ENCODE data around the gene CHST10.
"Not testable (repeated sequence)": the region's sequence is repeated elsewhere in the genome, so short reads cannot be mapped to it uniquely, and the experiment has no call there.

The CHST10 gene

GRCh38 chr2:100397118-100397860 lies 20.2 kb downstream of the CHST10 start:
- H3K4me3 ChIP-seq: no peak overlapping the region
- no peak overlapping the region for H3K27ac ChIP-seq

- Histone ChIP-seq H3K27ac (no peak overlapping the region), H3K4me3 (no peak overlapping the region)
Observed at GRCh38 chr2:100396483-100396882, 21.0 kb downstream of the CHST10 start.

GRCh38 chr2:100395532-100396350 lies 21.7 kb downstream of the CHST10 start:
- Histone ChIP-seq H3K4me3 (no peak overlapping the region), H3K27ac (no peak overlapping the region)

GRCh38 chr2:100394111-100394641 lies 23.3 kb downstream of the CHST10 start:
- H3K27ac ChIP-seq: no peak overlapping the region
- H3K4me3 ChIP-seq: no peak overlapping the region

DNA sequence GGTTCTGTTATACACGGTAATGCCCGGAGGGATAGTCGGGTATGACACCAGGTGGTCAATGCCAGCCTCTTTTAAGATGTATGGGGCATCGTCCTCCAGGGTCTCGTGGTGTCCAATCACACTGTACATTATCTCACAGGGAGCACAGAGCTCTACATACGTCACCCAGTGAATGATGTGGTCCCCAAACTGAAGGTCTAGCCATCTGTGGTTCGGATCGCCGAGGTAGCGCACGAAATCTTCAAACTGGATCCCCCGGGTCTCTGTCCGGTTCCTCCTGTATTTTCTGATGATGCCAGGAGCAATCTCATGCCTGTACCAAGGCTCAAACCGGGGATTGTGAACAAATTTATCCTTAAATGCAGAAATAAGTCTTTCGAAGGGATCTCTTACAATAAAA lies 24.1 kb downstream of the CHST10 start:
- Histone ChIP-seq H3K27ac (no peak overlapping the region), H3K4me3 (no peak overlapping the region)

DNA sequence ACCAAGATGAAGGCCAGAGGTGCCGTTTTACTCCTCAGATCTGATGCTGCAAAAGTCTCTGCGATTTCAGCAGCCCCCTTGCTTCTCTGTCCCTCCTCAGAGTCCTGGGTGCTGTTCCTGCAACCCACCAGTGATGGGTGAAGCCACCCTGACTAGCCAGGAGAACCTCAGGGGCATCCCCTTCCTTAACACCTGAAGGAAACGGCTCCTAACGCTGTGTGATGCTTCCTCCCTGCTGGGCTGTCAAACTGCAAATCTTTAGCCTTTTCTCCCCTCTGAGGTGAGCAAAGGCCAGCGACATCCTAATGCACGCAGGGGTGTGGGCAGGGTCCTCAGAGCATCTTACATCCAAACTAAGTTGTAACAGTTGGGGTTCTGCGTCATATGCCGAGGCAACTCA lies 24.8 kb downstream of the CHST10 start:
- Histone ChIP-seq H3K27ac (no peak overlapping the region), H3K4me3 (no peak overlapping the region)

- Histone ChIP-seq H3K4me3 (no peak overlapping the region), H3K27ac (no peak overlapping the region)
Observed at GRCh38 chr2:100391735-100392515, 25.5 kb downstream of the CHST10 start.

DNA sequence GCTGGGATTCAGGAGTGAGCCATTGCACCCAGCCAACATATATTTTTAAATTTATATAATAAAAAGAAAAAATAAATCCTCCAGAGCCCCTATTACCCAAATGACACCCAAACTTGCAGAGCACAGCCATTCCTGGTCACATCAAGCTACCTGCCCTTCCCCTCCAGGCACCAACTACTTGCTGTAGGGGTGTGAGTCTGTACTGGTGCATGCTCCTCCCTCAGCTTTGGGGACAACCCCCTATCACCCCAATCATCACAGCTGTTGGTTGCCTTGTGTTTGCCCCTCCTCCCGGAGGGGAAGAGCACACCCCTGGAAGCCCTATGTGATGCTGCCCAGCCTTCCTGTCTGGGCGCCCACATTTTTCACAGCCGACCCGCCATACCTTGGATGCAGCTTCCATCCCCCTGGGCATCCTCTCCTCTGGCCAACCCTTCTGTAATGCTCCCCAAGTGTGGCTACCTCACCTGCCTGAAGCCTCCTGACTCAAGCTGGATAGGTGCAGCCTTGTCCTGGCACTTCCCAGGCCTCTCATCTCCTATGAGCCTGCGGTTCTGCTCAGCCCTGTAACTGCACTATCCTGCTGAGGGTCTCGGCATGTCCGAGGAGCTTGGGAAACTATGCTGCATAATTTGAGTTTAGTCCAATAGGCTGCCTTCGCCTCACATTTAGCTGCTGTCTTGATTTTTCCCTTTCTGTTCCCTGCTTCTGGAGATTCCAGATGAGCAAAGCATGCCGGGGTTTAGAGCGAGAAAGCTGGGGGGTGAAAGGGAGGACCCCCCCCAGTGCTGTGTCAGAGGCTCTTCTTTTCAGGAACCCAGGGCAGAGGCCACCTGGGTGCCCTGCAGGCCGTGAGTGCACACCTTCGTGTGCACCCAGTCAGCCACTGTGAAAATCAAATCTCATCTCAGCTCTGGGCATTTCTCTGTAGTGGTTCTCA lies 27.2 kb downstream of the CHST10 start:
- no peak overlapping the region for H3K4me3 ChIP-seq
- H3K27ac ChIP-seq: no peak overlapping the region

DNA sequence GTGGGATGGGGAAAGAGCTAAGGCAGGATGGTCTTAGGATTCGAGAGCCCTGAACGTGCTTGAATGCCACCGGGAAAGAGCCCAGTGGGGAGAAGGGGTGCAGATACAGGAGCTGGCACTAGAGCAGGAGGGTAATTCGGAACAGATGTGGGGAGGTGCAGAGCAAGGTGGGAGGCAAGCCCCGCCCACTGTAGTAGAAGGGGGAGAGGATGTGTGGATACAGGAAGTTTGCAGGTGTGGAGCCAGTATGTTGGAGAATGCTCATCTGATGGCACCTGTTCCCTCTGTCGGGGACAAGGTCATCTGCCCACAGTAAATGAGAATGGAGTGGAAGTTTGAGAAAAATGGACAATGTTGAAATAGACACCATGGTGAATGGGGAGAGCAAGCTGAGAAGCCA lies 28.8 kb downstream of the CHST10 start:
- no peak overlapping the region for H3K27ac ChIP-seq
- no peak overlapping the region for H3K4me3 ChIP-seq

DNA sequence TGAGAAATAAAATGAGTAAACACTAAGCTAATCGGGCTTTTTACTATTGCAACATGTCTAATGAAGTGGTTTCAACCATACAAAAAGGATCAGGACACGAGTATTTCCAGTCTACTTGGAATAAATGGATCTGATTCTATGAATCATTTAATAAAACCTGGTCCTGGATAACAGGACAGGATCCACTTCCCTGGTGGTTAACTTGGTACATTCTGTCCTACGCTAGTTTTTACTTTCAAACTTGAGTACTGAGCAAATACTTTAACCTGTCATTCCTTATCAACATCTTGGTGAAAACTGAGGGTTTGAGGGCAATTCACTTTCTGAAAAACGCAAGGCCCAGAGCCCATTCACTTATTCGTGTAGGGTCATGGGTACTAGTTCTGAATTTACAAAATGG lies 33.5 kb downstream of the CHST10 start:
- no peak overlapping the region for H3K27ac ChIP-seq
- H3K4me3 ChIP-seq: no peak overlapping the region

DNA sequence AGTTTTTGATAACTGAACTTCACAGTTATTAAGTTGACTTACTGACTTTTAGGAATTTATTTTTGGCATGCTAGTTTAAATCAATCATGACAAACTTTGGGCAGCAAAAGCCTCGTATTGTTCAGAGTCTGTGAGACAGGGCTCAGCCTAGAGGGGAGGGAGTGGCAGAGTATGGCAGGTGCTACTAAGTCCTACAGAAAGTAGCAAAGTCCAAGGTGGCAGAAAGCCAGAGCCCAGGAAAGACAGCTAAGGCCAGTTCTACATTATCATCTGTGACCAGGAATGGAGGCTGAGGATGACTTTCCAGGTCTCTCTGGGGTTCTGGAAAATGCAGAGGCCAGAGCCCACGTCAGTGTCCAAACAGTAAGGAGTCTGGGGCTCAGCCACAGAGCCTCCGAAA lies 34.2 kb downstream of the CHST10 start:
- Histone ChIP-seq H3K4me3 (no peak overlapping the region), H3K27ac (no peak overlapping the region)

- no peak overlapping the region for H3K4me3 ChIP-seq
- H3K27ac ChIP-seq: no peak overlapping the region
Observed at GRCh38 chr2:100381240-100381639, 36.2 kb downstream of the CHST10 start.

GRCh38 chr2:100380681-100381080 lies 36.8 kb downstream of the CHST10 start:
- no peak overlapping the region for H3K27ac ChIP-seq
- H3K4me3 ChIP-seq: no peak overlapping the region

DNA sequence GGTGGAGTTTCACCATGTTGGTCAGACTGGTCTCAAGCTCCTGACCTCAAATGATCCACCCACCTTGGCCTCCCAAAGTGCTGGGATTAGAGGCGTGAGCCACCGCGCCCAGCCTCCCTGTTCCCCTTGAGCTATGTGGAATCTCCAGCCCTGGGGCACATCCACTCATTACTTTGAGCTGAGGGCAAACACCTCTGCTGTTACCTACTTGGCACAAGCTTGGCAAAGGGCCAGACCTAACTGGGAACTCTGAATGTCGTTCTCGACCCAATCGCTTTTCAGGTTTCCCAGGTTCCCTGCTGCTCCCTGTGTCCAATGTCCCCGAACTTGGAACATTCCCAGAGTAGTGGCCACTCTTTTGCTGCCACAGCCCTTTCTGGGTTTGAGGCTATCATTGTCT lies 40.6 kb downstream of the CHST10 start:
- no peak overlapping the region for H3K4me3 ChIP-seq
- H3K27ac ChIP-seq: no peak overlapping the region

GRCh38 chr2:100367163-100367562 lies 50.3 kb downstream of the CHST10 start:
- Histone ChIP-seq H3K4me3 (no peak overlapping the region), H3K27ac (no peak overlapping the region)

DNA sequence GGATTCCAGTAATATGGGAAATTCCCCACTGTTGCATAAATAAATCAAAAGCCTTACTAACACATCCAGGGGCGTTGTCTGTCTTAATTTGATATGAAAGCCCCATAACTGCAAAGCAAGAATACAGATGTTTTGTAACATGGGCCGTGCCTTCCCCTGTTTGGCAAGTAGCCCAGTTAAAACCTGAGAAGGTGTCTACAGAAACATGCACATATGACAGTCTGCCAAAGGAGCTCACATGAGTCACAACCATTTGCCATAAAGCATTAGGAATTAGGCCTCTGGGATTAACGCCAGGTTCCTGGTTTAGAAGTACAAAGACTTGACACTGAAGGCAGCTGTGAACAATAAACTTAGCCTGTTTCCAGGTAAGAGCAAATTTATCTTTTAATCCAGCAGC lies 52.0 kb downstream of the CHST10 start:
- Histone ChIP-seq H3K27ac (no peak overlapping the region), H3K4me3 (no peak overlapping the region)

- not testable (repeated sequence) for H3K27ac ChIP-seq, H3K4me3 ChIP-seq
Observed at GRCh38 chr2:100362269-100362668, 55.2 kb downstream of the CHST10 start.

GRCh38 chr2:100359576-100359975 lies 57.9 kb downstream of the CHST10 start:
- Histone ChIP-seq H3K27ac (no peak overlapping the region), H3K4me3 (no peak overlapping the region)

DNA sequence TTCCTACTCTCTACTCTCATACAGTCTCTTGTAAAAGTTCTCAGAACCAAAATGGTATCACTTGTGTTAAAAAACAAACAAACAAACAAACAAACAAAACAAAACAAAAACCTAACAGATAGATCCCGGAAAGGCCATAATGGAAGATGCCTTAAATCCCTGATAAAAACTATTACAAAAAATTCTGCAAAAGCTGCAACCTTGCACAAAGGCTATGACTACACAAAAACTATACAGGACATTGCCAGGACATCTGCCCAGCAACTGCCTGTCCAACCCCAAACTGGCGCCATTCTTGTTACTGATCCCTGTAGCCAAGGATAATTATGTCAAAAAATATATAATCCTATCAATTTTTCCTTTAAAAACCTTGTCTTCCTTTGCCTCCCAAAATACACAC lies 58.9 kb downstream of the CHST10 start:
- H3K27ac ChIP-seq: no peak overlapping the region
- H3K4me3 ChIP-seq: no peak overlapping the region

All from skin epidermis (tissue), 12 donors.